ES-I3 (cell line): Measurements from ENCODE around the gene CHN1.
A peak's percentile ranks its signal among the peaks of the same experiment; 100 is the strongest.

Experiments used
- H3K36me3 ChIP-seq: 2 replicates; pipeline ENCODE4 v1.6.1; 2013; ENCODE audit warnings: mild to moderate bottlenecking, low read length, control low read depth, moderate library complexity; ENCODE audit not compliant: insufficient read depth
- H3K4me1 ChIP-seq: 2 replicates; pipeline ENCODE4 v1.6.1; 2013; ENCODE audit warnings: mild to moderate bottlenecking, control low read depth, low read length; ENCODE audit not compliant: insufficient read depth
- H3K9ac ChIP-seq: 2 replicates; pipeline ENCODE4 v1.6.1; 2013; ENCODE audit warnings: low read depth, mild to moderate bottlenecking, low read length, moderate library complexity
- H3K9me3 ChIP-seq: 2 replicates; pipeline ENCODE4 v1.6.1; 2013; ENCODE audit warnings: mild to moderate bottlenecking, low read length, moderate library complexity; ENCODE audit not compliant: control insufficient read depth, insufficient read depth

Gene CHN1

DNA sequence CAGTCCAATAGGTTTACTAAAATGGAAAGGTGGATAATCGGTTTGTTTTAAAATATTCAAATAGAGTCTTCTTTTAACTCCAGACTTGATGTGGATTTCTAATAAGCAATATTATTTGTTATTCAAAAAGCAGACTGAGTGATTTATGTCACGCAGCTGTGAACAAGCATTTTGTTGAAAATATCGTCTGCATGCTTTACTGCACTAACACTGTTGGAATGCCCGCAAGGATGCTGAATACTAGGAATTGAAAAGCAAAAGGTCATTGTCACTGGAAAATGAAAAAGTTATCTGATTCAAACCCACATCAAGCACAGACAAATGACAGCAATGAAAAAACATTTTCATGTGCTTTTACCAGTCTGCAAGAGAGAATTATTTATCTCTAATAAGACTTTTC lies 31.1 kb downstream of the CHN1 start:
- H3K36me3 ChIP-seq, result no peaks in the 10 kb centered on the region
- no peak overlapping the region for H3K9ac ChIP-seq
- H3K4me1 ChIP-seq, result peaks cover 5% of the 10 kb centered on the region
- no peaks in the 10 kb centered on the region for H3K9me3 ChIP-seq

DNA sequence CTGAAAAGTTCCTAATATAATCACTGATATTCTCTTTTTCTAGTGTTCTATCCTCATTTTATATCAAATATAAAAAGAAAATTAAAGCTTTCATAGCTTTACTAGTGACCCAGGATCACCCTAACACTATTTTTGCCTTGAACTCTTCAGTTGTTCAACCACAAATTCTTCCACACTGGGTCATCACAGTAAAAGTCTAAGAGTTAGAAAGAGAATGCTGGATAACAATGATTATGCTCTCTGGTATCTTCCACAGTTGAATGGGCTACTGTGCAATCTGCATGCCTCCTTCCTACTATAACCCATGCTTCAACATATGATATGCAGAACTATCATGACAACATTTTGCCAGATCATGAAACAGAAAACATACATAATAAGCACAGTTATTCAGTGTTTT lies 32.3 kb downstream of the CHN1 start:
- Histone ChIP-seq H3K4me1 (peaks cover 7% of the 10 kb centered on the region), H3K9me3 (no peaks in the 10 kb centered on the region), H3K9ac (no peak overlapping the region), H3K36me3 (no peaks in the 10 kb centered on the region)

DNA sequence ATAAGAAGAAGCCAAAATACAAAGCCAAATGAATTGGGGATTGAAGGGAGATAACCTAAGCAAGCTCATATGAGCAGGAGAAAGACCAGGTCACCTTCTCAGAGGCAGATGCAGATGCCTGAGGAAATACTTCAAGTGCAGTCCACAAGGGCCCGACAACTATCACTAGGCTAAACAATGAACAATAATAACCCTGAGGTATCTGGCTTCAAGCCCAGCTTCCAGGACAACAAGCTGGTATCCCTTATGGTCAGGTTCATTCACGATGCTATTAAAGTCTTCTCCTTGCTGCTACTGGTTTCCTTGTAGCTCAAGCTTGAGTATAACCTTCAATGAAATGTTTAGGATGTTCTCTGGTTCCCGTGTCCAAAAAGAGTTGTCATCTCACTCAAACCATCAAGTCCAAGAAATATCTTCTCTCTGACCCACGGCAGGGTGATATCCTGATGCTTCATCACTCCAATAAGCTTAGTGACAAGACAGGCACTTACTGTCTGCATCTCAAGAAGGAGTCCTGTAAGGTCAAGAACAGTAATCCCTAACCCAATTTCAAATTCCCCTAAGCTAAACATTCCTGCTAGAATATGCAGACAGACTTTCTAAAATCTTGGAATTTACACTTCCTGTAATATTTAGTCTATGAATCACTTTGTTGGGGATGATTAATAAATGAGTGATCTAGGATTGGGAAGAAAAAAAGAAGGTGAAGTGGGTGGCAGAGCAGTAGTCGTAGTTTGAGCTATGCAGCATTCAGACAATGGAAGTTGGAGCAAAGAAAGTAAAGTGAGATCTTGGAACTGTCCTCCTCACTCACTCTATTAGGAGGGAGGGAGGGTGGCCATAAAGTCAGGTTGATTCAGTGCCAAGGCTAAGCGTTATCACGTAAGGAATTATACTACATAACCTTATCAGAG lies 33.1 kb downstream of the CHN1 start:
- H3K9me3 ChIP-seq, result no peaks in the 10 kb centered on the region
- H3K36me3 ChIP-seq, result no peaks in the 10 kb centered on the region
- H3K9ac ChIP-seq, result no peak overlapping the region
- H3K4me1 ChIP-seq, result peaks cover 7% of the 10 kb centered on the region

DNA sequence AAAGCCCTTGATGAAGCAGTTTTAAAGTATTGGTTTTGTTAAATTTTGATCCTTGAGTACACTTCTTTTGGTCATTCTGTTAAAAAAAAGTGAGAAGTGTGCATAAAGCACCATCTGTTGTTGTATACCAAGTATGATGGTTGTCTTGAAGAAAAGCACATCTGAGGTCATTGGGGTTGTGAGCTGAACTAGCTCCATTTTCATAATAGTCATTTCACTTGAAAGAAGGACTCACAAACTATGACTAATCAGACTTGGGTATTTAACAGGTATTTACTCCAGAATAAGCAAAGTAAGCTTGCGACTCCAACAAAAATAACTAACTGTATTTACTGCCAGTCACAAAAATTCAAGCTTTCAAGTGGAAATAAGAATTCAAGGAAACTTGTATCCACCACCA lies 35.1 kb downstream of the CHN1 start:
- Histone ChIP-seq H3K36me3 (no peaks in the 10 kb centered on the region), H3K9me3 (no peaks in the 10 kb centered on the region), H3K9ac (no peak overlapping the region), H3K4me1 (peaks cover 20% of the 10 kb centered on the region)

DNA sequence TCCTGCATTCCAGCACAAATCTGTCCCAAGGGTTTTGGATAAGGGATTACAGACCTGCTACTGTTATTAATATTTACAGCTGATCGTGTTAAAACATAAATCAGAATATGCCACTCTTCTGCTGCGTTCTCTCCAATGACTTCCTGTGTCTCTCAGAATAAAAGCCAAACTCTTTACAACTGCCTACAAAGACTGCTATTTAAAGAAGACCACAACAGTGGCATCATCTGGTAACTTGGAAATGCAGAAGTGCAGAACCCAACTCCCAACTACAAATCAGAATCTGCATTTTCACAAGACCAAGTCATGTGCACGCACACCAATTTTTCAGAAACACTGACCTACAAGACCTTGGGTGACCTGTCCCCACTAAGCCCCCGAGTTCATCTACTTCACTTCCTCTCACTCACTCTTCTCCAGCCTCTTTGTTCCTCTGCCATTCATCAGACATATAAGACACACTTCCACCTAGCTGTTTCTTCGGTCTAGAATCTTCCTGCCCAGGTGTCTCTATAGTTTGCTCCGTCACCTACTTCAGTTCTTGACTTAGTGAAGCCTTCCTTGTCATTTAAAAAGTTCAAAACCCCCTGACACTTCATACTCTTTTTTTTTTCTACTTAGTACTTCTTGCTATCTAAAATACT lies 36.0 kb downstream of the CHN1 start:
- Histone ChIP-seq H3K36me3 (no peaks in the 10 kb centered on the region), H3K9me3 (no peaks in the 10 kb centered on the region), H3K4me1 (peaks cover 21% of the 10 kb centered on the region), H3K9ac (no peak overlapping the region)

DNA sequence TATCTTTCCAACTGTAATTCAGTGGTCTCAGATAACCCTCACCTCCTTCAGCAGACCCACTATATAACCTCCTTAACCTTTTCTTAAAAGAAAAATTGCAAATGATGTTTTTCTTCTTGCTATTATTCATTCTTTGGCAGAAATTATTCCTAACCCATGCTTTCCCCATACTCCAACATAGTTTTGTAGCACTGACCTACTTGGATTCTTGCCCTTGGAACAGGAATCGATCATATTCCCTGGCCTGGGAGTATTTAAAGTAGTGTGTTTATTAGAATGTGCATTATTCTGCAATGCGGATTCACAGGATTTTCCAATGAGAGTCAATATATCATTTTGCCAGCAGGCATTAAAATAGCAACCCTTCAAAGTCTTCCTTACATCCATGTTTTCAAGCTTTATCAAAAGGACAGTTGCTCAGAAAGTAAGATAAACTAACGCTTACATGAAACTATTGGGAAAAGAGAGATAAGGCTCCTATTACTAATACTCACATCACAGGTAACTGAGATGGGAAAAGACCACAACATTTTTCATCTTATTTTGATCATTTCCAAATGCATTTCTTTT lies 37.4 kb downstream of the CHN1 start:
- Histone ChIP-seq H3K9ac (no peak overlapping the region), H3K9me3 (no peaks in the 10 kb centered on the region), H3K36me3 (no peaks in the 10 kb centered on the region), H3K4me1 (peaks cover 32% of the 10 kb centered on the region)

DNA sequence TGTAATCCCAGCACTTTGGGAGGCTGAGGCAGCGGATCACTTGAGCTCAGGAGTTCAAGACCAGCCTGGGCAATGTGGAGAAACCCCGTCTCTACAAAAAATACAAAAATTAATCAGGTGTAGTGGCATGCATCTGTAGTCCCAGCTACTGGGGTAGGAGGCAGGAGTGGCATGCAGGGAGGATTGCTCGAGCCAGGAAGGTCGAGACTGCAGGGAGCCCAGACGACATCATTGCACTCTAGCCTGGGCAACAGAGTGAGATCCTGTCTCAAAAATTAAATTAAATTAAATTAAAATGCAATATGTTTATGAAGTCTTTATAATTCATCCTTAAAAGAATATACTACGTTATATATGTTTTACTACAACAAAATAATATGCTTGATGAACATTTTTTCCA lies 38.1 kb downstream of the CHN1 start:
- Histone ChIP-seq H3K36me3 (no peaks in the 10 kb centered on the region), H3K4me1 (peaks cover 32% of the 10 kb centered on the region), H3K9ac (no peak overlapping the region), H3K9me3 (no peaks in the 10 kb centered on the region)

DNA sequence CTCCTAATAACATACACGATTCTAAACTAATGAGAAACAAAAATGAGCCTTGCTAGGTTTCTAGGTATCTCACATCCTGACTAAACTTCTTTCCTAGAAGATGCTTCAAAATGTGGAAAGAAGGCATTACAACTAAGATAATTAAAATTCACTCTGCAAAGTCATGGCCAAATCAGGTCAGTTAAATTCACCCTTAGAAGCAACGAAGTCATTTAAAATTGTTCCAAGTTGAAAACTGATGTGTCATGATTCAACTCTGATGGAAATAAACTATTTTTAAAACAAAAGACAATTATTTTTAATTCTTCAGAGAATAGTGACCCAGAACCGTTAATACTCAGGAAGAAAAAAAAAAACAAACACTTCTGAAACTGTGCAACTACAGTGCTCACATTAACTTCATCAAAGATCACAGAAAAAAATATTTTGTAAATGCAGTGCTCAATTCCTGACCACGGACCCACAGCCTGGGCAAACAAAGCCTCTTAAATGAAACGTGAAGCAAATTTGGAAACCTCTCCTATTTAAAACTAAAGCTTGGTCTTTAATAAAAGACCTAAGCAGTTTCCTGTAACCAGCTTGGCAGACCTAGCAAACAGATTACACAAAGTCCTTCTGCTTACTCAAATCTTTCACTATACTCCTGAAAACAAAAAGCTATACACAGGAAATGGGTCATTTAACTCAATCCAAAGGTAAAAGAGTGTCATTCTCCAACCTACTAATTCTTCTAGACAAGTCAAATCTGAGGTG lies 39.0 kb downstream of the CHN1 start:
- H3K36me3 ChIP-seq, result no peaks in the 10 kb centered on the region
- no peaks in the 10 kb centered on the region for H3K9me3 ChIP-seq
- peaks cover 32% of the 10 kb centered on the region for H3K4me1 ChIP-seq
- no peak overlapping the region for H3K9ac ChIP-seq

DNA sequence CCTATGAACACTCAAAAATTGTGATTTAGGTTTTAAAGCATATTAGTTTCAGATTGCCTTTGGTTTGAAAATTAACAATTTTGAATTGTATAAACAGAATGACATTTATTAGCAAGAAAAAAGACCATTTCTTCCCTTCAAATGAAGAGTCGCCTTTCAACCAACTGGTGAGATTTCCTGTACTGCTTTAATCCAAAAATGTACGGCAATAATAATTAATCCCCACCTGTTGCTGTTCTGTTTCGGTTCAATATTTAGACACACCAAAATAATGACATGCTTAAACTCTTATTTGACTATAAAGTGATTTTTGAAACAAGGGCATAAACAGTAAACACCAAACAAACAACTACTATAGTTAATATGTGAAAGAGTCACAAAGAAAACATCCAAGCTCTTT lies 39.6 kb downstream of the CHN1 start:
- no peak overlapping the region for H3K9ac ChIP-seq
- H3K4me1 ChIP-seq, result peaks cover 32% of the 10 kb centered on the region
- H3K36me3 ChIP-seq, result no peaks in the 10 kb centered on the region
- H3K9me3 ChIP-seq, result no peaks in the 10 kb centered on the region

DNA sequence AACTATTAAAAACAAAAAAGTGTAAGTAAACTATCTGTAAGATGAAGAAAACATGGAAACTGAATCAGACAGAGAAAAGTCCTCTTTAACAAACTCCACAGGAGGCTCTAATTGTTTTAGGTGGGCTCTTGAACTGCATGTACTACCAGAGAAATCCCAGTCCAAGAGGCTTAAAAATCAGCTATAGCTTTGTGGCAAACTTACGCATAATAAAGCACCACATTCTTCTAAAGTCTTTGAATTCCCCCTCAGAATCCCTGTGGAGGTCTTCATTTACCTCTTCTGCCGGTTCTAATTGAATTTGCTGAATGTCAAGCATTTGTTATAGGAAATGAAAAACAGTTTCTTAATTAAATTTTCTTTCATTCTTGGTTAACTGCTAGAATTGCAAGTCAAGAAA lies 40.8 kb downstream of the CHN1 start:
- Histone ChIP-seq H3K36me3 (no peaks in the 10 kb centered on the region), H3K9me3 (no peaks in the 10 kb centered on the region), H3K9ac (0 out of 2 replicates have a peak overlapping the region, but pooled peaks have one; percentile 7), H3K4me1 (peaks cover 38% of the 10 kb centered on the region)

DNA sequence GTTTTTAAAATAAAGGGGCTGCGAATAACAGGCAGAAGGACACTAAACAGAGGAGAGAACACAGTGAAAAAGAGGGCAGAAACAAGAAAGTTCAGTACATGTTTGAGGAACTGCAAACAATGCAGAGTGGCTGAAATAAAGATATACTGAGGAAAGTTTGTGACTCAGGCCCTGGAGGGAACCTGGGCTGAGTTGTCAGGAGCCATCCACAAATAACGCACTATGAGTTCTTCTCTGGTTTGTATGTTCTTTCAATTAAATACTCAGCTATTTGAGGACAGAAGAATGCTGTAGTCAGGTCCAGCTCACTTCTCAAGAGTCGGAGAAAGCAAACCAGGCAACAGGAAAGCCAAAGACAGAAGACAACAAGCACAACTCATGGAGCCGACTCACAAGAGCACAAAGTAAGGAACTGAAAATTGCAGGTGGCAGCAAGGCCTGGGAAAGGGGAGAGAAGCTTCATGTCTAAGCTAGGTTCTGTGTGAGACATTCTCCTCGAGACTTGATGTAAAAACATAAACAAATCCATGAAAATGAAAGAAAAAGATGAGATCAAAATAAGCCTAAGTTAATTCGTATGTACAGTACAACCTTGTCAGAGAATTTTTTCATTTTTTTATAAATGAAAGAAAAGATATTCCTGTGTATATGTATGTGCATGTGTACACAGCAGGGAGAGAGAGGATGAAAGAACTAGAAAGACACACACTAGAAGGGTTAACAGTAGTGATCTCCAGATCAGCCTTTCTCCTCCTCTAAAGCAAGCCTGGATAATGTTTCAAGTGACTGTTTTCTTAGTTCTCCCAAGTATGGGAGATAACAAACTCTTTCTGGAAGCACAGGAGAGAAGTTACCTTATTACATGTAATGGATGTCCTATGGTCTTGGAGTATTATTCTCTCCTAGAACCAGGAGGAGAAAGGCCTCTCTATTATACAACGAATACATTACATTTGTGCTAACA lies 41.5 kb downstream of the CHN1 start:
- peaks cover 42% of the 10 kb centered on the region for H3K4me1 ChIP-seq
- H3K9me3 ChIP-seq, result no peaks in the 10 kb centered on the region
- no peaks in the 10 kb centered on the region for H3K36me3 ChIP-seq
- H3K9ac ChIP-seq, result 0 out of 2 replicates have a peak overlapping the region, but pooled peaks have one; percentile 7

DNA sequence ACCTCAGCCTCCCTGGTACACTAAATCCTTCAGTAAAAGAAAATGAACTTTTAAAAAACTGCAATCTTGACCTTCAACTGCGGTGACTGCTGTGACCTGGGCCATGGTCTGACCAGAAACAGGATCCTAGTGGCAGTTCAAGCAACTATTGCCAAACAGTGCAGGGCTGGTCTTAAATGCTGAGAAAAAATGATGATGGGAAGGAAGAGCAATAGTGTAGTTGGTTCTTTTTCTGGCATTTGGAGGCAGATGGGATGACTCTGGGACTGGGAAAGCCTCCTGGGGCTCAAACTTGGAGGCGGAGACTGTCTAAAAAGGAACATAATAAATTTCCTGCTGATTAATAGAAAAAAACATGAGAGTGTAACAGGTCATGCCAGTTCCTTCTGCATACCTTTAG lies 45.4 kb downstream of the CHN1 start:
- Histone ChIP-seq H3K4me1 (peaks cover 33% of the 10 kb centered on the region), H3K36me3 (no peaks in the 10 kb centered on the region), H3K9ac (no peak overlapping the region), H3K9me3 (no peaks in the 10 kb centered on the region)

DNA sequence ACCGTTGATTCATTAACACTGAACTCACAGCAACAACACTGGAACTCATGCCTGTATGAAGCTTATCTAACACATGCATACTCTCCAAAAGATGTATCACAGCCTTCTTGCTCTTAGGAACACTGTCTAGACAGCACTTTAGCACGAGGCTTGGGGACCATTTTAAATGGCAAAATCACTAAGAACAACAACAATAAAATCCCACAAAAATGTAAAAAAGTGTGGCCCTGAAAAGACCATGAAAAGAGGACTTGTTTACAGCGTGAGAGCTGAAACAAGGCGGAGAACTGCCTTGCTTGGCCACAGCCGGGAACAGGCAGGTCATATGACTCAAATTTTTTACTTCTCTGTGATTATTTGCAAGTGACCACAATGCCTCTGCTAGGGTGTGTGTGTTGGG lies 48.1 kb downstream of the CHN1 start:
- Histone ChIP-seq H3K9me3 (no peaks in the 10 kb centered on the region), H3K9ac (no peak overlapping the region), H3K36me3 (no peaks in the 10 kb centered on the region), H3K4me1 (peaks cover 19% of the 10 kb centered on the region)
